Stimulated activated CD8-positive, alpha-beta memory T cell treated with anti-CD3 and anti-CD28 coated beads, Interleukin-15, amount 100 ng/mL, for 1 hour (primary cell): ENCODE results near the gene CLASP2.
"Not testable (repeated sequence)": the region's sequence is repeated elsewhere in the genome, so short reads cannot be mapped to it uniquely, and the experiment has no call there.

ENCODE experiments used
- DNase-seq: peaks from one replicate; pipeline ENCODE4 v3.0.0-alpha.2; 2020; ENCODE audit warnings: low read depth

Gene CLASP2

GRCh38 chr3:33717866-33718594 lies at the start of gene CLASP2:
TSS of gene CLASP2 (minus strand) at chr3:33718254. CDS start at chr3:33718002, 252 bp downstream.
- peak; percentile 62 for DNase-seq

DNA sequence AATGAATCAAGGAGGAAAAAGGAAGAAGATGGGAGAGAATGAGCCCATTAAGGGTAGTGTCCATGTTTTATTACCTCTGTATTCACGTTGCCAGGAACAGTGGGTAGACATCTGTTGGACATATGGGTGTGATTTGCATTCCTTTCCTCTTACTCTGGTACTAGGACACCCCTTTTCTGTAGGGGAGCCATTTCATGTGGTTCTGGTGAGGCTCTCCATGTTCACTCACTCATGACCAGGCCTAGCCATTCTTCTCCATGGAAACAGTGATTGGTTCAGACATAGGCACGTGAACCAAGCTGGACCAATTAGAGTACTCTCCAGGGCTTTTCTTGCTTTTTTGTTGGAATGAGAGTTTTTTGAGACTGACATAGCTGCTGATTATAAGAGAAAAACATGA lies 40.8 kb upstream of the CLASP2 start:
- no peak for DNase-seq

DNA sequence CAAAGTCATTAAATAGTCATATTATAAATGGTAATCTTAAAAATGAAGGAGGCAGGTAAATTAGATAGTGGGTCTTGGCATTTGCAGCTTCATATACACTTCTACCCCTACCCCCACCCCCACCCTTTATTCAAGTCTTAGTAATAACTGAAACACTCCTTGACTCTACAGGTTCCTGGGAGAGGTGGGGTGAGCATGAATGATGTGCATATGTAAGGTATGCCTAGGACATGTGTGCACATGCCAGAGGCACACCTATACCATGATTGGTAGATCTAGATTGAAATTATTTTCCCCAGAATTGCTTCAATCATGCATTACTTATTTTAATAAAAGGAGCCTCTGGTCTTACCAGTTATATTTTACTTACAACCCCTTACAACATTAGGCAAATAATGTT lies 40.2 kb upstream of the CLASP2 start:
- DNase-seq, result no peak

GRCh38 chr3:33754391-33754790 lies 36.3 kb upstream of the CLASP2 start:
- DNase-seq, result not testable (repeated sequence)

- no peak for DNase-seq
These were observed 33.3 kb upstream of the CLASP2 start for GRCh38 chr3:33751336-33751735.

GRCh38 chr3:33750211-33750548 lies 32.1 kb upstream of the CLASP2 start:
- DNase-seq, result no peak

- no peak for DNase-seq
These were observed 31.6 kb upstream of the CLASP2 start for GRCh38 chr3:33749546-33750210.

GRCh38 chr3:33746416-33747116 lies 28.5 kb upstream of the CLASP2 start:
- DNase-seq, result no peak

- no peak for DNase-seq
These were observed 19.1 kb upstream of the CLASP2 start for GRCh38 chr3:33737146-33737545.

GRCh38 chr3:33732394-33732793 lies 14.3 kb upstream of the CLASP2 start:
- DNase-seq, result no peak

DNA sequence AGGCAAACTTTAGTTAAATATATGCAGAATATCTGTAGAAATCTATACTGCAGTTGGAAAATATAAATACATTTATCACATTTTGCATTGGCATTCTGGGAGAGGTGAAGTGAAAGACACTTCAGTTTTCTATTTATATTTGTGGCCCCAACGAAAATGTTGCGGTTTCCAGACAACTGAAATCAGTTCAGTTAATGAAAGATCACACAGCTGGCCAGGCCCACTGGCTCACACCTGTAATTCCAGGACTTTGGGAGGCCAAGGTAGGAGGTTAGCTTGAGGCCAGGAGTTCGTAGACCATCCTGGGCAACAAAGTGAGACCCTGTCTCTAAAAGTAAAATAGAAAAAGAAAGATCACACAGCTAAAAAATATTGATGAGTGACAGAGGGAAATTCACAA lies 11.9 kb upstream of the CLASP2 start:
- DNase-seq, result no peak

- DNase-seq, result no peak
These were observed 6.2 kb upstream of the CLASP2 start for GRCh38 chr3:33724256-33724655.

GRCh38 chr3:33722626-33723370 lies 4.7 kb upstream of the CLASP2 start:
- DNase-seq, result no peak

- DNase-seq, result no peak
These were observed 4.1 kb upstream of the CLASP2 start for GRCh38 chr3:33722191-33722590.

- no peak for DNase-seq
These were observed 497 bp upstream of the CLASP2 start for GRCh38 chr3:33718595-33718907.

DNA sequence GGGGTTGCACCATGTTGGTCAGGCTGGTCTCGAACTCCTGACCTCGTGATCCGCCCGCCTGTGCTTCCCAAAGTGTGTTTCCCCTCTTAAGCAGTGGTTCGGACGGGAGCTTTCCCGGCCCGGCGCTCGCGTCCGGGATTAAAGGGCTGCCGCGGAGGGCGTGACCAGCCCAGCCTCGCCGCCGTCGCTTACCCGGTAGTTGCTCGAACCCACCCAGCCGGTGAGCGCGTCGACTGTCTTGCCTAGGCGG lies 513 bp downstream of the CLASP2 start:
- peak; percentile 18 for DNase-seq

DNA sequence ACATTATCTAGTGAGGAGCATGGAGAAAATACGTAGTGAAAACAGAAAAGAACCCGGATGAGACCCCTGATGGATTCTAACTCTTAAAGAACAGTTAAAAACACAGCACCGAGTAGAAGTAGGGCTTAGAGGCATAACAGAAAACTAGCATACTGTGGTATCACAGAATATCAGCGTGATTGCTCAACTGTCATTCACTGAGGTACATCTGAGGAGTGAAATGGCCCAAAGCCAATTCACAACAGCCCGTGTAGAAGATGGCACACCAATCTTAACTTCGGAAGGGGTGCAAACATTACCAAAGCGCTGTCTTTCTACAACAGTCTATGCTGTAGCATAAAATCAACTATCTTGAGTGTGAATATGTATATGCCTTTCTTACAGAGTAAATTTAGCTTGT lies 1.8 kb downstream of the CLASP2 start:
- DNase-seq, result no peak

DNA sequence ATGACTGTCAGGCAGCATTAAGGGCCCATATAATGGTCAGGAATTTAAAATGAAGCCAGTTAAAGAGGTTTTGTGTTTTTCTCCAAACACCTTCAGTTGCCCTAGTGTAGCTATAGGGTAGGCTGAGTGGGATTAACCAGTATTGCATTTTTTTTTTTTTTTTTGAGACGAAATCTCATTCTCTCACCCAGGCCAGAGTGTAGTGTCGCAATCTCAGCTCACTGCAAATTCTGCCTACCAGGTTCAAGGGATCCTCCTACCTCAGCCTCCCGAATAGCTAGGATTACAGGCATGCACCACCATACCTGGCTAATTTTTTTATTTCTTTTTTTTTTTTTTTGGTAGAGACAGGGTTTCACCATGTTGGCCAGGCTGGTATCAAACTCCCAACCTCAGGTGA lies 7.0 kb downstream of the CLASP2 start:
- DNase-seq, result no peak

GRCh38 chr3:33706056-33706455 lies 12.0 kb downstream of the CLASP2 start:
- DNase-seq, result no peak

DNA sequence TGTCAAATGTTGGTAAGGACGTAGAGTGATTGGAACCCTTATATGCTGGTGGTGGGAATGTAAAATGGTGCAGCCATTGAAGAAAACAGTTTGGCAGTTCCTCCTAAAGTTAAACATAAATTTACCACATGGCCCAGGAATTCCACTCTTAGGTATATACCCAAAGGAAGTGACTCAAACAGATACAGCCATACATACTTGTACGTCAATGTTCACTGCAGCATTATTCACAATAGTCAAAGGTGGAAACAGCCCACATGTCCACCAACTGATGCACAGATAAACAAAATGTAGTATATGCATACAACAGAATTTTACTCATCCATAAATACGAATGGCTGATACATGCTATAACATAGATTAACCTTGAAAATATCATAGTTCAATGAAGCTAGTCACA lies 13.2 kb downstream of the CLASP2 start:
- DNase-seq, result no peak

GRCh38 chr3:33699275-33699674 lies 18.8 kb downstream of the CLASP2 start:
- no peak for DNase-seq

DNA sequence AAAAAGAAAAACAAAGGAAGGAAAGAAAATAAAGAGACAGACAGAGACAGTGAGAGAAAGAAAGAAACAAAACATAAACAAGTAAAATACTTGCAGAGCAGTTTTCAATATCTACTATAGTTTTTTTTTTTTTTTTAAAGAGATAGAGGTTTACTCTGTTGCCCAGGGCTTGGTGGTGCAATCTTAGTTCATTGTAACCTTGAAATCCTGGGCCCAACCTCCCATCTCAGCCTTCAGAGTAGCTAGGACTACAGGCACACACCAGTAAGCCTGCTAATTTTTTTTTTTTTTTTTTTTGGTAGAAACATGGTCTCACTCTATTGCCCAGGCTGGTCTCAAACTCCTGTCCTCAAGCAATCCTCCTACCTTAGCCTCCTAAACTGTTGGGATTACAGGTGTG lies 23.1 kb downstream of the CLASP2 start:
- DNase-seq, result no peak

DNA sequence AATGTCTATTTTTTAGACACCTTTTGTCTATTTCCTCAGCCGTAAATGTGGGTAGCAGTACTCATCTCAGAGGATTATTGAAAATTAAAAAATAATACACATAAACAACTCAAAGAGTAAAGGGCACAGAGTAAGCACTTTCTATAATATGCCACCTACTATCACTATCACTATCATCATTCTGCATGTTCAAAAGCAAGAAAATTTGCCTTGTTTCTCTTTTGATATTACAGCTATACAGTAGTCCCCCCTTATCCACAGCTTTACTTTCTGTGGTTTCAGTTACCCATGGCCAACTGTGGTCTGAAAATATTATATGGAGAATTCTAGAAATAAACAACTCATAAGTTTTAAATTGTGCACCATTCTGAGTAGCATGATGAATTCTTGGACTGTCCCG lies 27.7 kb downstream of the CLASP2 start:
- no peak for DNase-seq
